Stimulated activated memory B cell treated with anti-CD40 and anti-IgM and Interleukin-4, amounts not matched to agents 10 μg/mL and 1 μg/mL and 100 μg/mL, for 72 hours (primary cell): ENCODE measurements around the gene ITIH4.
"Not testable (repeated sequence)": the region's sequence is repeated elsewhere in the genome, so short reads cannot be mapped to it uniquely, and the experiment has no call there.

Source experiments
- ATAC-seq: fragments of 150-1000 bp; cut with Tn5 transposase; 2 replicates; pipeline ENCODE4 v1.10.0; 2021
- H3K27ac Mint-ChIP-seq: one replicate; pipeline ENCODE4 v1.8.0; 2022; ENCODE audit warnings: mild to moderate bottlenecking, mixed read lengths
- H3K27me3 Mint-ChIP-seq: one replicate; pipeline ENCODE4 v1.8.0; 2022; ENCODE audit warnings: mixed read lengths
- H3K36me3 Mint-ChIP-seq: one replicate; pipeline ENCODE4 v1.8.0; 2022; ENCODE audit warnings: mixed read lengths
- H3K4me1 Mint-ChIP-seq: one replicate; pipeline ENCODE4 v1.8.0; 2022; ENCODE audit warnings: mixed read lengths
- H3K4me3 Mint-ChIP-seq: one replicate; pipeline ENCODE4 v1.8.0; 2022; ENCODE audit warnings: mild to moderate bottlenecking, moderate library complexity, mixed read lengths
- H3K9me3 Mint-ChIP-seq: one replicate; pipeline ENCODE4 v1.8.0; 2022; ENCODE audit warnings: mixed read lengths

The ITIH4 gene

GRCh38 chr3:52779011-52779836 is 51.2 kb downstream of the ITIH4 start:
- Mint-ChIP-seq H3K36me3 (no peaks in the 10 kb centered on the region), H3K4me1 (peaks cover 20% of the 10 kb centered on the region), H3K9me3 (no peaks in the 10 kb centered on the region), H3K4me3 (no peak overlapping the region), H3K27me3 (no peaks in the 10 kb centered on the region), H3K27ac (peak overlapping the region; percentile 90)
- ATAC-seq = peak; percentile 90

- Mint-ChIP-seq H3K4me3 (no peak overlapping the region), H3K36me3 (no peaks in the 10 kb centered on the region), H3K27ac (peak overlapping the region; percentile 90), H3K4me1 (peaks cover 20% of the 10 kb centered on the region), H3K27me3 (no peaks in the 10 kb centered on the region), H3K9me3 (no peaks in the 10 kb centered on the region)
- no peak for ATAC-seq
These were observed 52.3 kb downstream of the ITIH4 start for GRCh38 chr3:52777959-52778805.

- no peaks in the 10 kb centered on the region for H3K27me3 Mint-ChIP-seq
- no peak within 1 kb of the TSS for H3K4me3 Mint-ChIP-seq
- peak within 1 kb of the TSS; percentile 90 for H3K27ac Mint-ChIP-seq
- peaks cover 20% of the 10 kb centered on the region for H3K4me1 Mint-ChIP-seq
- H3K36me3 Mint-ChIP-seq = no peaks in the 10 kb centered on the region
- no peaks in the 10 kb centered on the region for H3K9me3 Mint-ChIP-seq
- ATAC-seq = no peak
These were observed 53.1 kb downstream of the ITIH4 start, which contains the start of gene ITIH1 for GRCh38 chr3:52777127-52777958. TSS of gene ITIH1 (plus strand) at chr3:52777599. CDS start at chr3:52777616, 17 bp downstream.

GRCh38 chr3:52776486-52776885 is 54.0 kb downstream of the ITIH4 start:
- not testable (repeated sequence) for ATAC-seq, H3K27me3 Mint-ChIP-seq, H3K9me3 Mint-ChIP-seq, H3K4me3 Mint-ChIP-seq, H3K36me3 Mint-ChIP-seq, H3K27ac Mint-ChIP-seq
- H3K4me1 Mint-ChIP-seq = peaks cover 23% of the 10 kb centered on the region

- Mint-ChIP-seq H3K27ac (no peak overlapping the region), H3K9me3 (no peaks in the 10 kb centered on the region), H3K4me1 (peaks cover 23% of the 10 kb centered on the region), H3K27me3 (no peaks in the 10 kb centered on the region), H3K36me3 (no peaks in the 10 kb centered on the region), H3K4me3 (no peak overlapping the region)
- no peak for ATAC-seq
These were observed 54.6 kb downstream of the ITIH4 start for GRCh38 chr3:52775877-52776276.

GRCh38 chr3:52774901-52775864 is 55.3 kb downstream of the ITIH4 start:
- Mint-ChIP-seq H3K4me3 (no peak overlapping the region), H3K27ac (peak overlapping the region; percentile 2), H3K4me1 (peaks cover 23% of the 10 kb centered on the region)

GRCh38 chr3:52774066-52774713 is 56.3 kb downstream of the ITIH4 start:
- Mint-ChIP-seq H3K4me3 (no peak overlapping the region), H3K36me3 (no peaks in the 10 kb centered on the region), H3K4me1 (peaks cover 23% of the 10 kb centered on the region), H3K27me3 (no peaks in the 10 kb centered on the region), H3K9me3 (no peaks in the 10 kb centered on the region), H3K27ac (peak overlapping the region; percentile 2)
- ATAC-seq = no peak

More at GRCh38 chr3:52774901-52775864, 55.3 kb downstream of the ITIH4 start:
- H3K27me3 Mint-ChIP-seq = no peaks in the 10 kb centered on the region
- ATAC-seq = no peak
- H3K36me3 Mint-ChIP-seq = no peaks in the 10 kb centered on the region
- no peaks in the 10 kb centered on the region for H3K9me3 Mint-ChIP-seq

- Mint-ChIP-seq H3K4me1 (peaks cover 21% of the 10 kb centered on the region), H3K27me3 (no peaks in the 10 kb centered on the region), H3K9me3 (no peaks in the 10 kb centered on the region), H3K4me3 (no peak overlapping the region), H3K36me3 (no peaks in the 10 kb centered on the region), H3K27ac (no peak overlapping the region)
- no peak for ATAC-seq
These were observed 57.0 kb downstream of the ITIH4 start for GRCh38 chr3:52773361-52774065.

- peak overlapping the region; percentile 91 for H3K27ac Mint-ChIP-seq
- no peaks in the 10 kb centered on the region for H3K27me3 Mint-ChIP-seq
- H3K4me1 Mint-ChIP-seq = peaks cover 21% of the 10 kb centered on the region
- no peak for ATAC-seq
- H3K9me3 Mint-ChIP-seq = no peaks in the 10 kb centered on the region
- peak overlapping the region; percentile 75 for H3K4me3 Mint-ChIP-seq
- no peaks in the 10 kb centered on the region for H3K36me3 Mint-ChIP-seq
These were observed 58.8 kb downstream of the ITIH4 start for GRCh38 chr3:52771702-52772101.

- no peaks in the 10 kb centered on the region for H3K27me3 Mint-ChIP-seq
- peak overlapping the region; percentile 75 for H3K4me3 Mint-ChIP-seq
- H3K9me3 Mint-ChIP-seq = no peaks in the 10 kb centered on the region
- peaks cover 21% of the 10 kb centered on the region for H3K4me1 Mint-ChIP-seq
- no peaks in the 10 kb centered on the region for H3K36me3 Mint-ChIP-seq
- H3K27ac Mint-ChIP-seq = peak overlapping the region; percentile 91
- peak; percentile 24 for ATAC-seq
These were observed 59.2 kb downstream of the ITIH4 start for GRCh38 chr3:52771334-52771681.

- peak within 1 kb of the TSS; percentile 75 for H3K4me3 Mint-ChIP-seq
- no peaks in the 10 kb centered on the region for H3K27me3 Mint-ChIP-seq
- peaks cover 21% of the 10 kb centered on the region for H3K4me1 Mint-ChIP-seq
These were observed 59.8 kb downstream of the ITIH4 start, which contains the start of gene NEK4 for GRCh38 chr3:52770496-52771333. TSS of gene NEK4 (minus strand) at chr3:52770940. CDS start at chr3:52770746, 194 bp downstream.

GRCh38 chr3:52769786-52770455 is 60.6 kb downstream of the ITIH4 start:
- H3K27ac Mint-ChIP-seq = peak overlapping the region; percentile 91
- ATAC-seq = no peak
- H3K4me3 Mint-ChIP-seq = peak overlapping the region; percentile 75
- H3K36me3 Mint-ChIP-seq = peaks cover 9% of the 10 kb centered on the region
- H3K4me1 Mint-ChIP-seq = peaks cover 21% of the 10 kb centered on the region
- H3K9me3 Mint-ChIP-seq = no peaks in the 10 kb centered on the region
- H3K27me3 Mint-ChIP-seq = no peaks in the 10 kb centered on the region

More at GRCh38 chr3:52770496-52771333, 59.8 kb downstream of the ITIH4 start, which contains the start of gene NEK4:
- no peaks in the 10 kb centered on the region for H3K9me3 Mint-ChIP-seq
- ATAC-seq = peak; percentile 99
- peaks cover 5% of the 10 kb centered on the region for H3K36me3 Mint-ChIP-seq
- peak within 1 kb of the TSS; percentile 91 for H3K27ac Mint-ChIP-seq
